RWPE2 (cell line): ENCODE measurements around the gene RPL13.

Experiments
- ATAC-seq: fragments of 200-7000 bp; cut with Tn5 transposase; 3 replicates; pipeline ENCODE4 v1.9.1; 2021; ENCODE audit warnings: low read depth
- DNase-seq: peaks from one replicate; pipeline ENCODE4 v3.0.0-alpha.2; 2020; ENCODE audit warnings: low spot score
- H3K27ac ChIP-seq: fragments of 450-650 bp; 2 replicates; pipeline ENCODE4 v1.5.1; 2017; ENCODE audit warnings: mild to moderate bottlenecking; ENCODE audit not compliant: poor library complexity, severe bottlenecking
- H3K27me3 ChIP-seq: fragments of 250-450 bp; sonication (Bioruptor Pico); 2 replicates; pipeline ENCODE4 v1.5.1; 2021; ENCODE audit warnings: mild to moderate bottlenecking, moderate library complexity; ENCODE audit not compliant: insufficient read depth, poor library complexity, severe bottlenecking
- H3K36me3 ChIP-seq: fragments of 250-450 bp; sonication (Bioruptor Pico); 2 replicates; pipeline ENCODE4 v1.5.1; 2020; ENCODE audit warnings: low read depth, mild to moderate bottlenecking, moderate library complexity
- H3K4me1 ChIP-seq: fragments of 250-450 bp; sonication (Bioruptor Pico); 2 replicates; pipeline ENCODE4 v1.5.1; 2021; ENCODE audit warnings: mild to moderate bottlenecking, moderate library complexity; ENCODE audit not compliant: insufficient read depth, poor library complexity, severe bottlenecking
- H3K4me3 ChIP-seq: fragments of 250-450 bp; sonication (Bioruptor Pico); 2 replicates; pipeline ENCODE4 v1.5.1; 2021; ENCODE audit warnings: mild to moderate bottlenecking, moderate library complexity; ENCODE audit not compliant: severe bottlenecking
- H3K9me3 ChIP-seq: fragments of 250-450 bp; sonication (Bioruptor Pico); 2 replicates; pipeline ENCODE4 v1.5.1; 2021; ENCODE audit warnings: mild to moderate bottlenecking, moderate library complexity; ENCODE audit not compliant: severe bottlenecking
- CTCF ChIP-seq: fragments of 450-650 bp; IDR thresholded peaks from one replicate; pipeline ENCODE4 v1.5.1; 2017; ENCODE audit warnings: mild to moderate bottlenecking, moderate library complexity; ENCODE audit not compliant: poor library complexity, severe bottlenecking

RPL13 gene

DNA sequence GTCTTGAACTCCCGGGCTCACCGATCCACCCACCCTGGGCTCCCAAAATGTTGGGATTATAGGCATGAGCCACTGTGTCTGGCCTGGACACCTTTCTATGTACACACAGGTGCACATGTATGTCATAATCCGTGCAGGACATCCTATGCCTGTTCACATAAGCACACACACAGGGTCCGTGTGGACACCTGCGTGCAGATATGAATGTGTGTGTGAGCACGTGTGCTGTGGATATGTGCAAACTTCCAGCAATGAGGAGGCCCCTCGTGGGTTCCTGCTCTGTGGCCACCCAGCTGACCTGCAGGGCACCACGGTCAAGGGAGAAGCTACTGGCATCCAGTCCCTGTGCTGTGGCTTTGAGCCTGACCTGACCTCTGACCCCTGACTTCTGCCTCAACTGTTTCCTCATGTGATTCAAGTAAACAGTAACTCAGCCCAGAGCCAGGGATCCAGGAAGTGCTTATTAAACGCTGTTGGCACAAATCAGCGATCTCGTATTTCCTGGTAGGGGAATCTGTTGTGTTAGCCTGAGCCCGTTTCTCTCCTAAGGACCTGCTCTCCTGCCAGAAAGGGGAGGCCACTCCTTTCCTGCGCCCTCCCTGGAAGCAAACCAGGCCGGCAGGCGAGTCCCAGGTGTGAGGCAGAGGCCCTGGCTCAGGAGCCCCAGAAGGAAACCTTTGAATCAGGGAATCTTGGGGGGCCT is 21.5 kb downstream of the RPL13 start:
- no peaks in the 10 kb centered on the region for H3K27me3 ChIP-seq
- peak; percentile 40 for ATAC-seq
- DNase-seq, result peak; percentile 67

GRCh38 chr16:89582614-89583196 is 22.2 kb downstream of the RPL13 start:
- H3K4me1 ChIP-seq, result peaks cover 18% of the 10 kb centered on the region
- no peak for DNase-seq
- H3K27me3 ChIP-seq, result no peaks in the 10 kb centered on the region
- no peak overlapping the region for H3K4me3 ChIP-seq
- ATAC-seq, result no peak
- H3K27ac ChIP-seq, result peak overlapping the region; percentile 71
- no peaks in the 10 kb centered on the region for H3K9me3 ChIP-seq
- TF ChIP-seq CTCF, result no peak
- H3K36me3 ChIP-seq, result peaks cover 12% of the 10 kb centered on the region

More for the DNA sequence above, 21.5 kb downstream of the RPL13 start:
- Histone ChIP-seq H3K36me3 (peaks cover 17% of the 10 kb centered on the region), H3K4me1 (peaks cover 18% of the 10 kb centered on the region), H3K9me3 (no peaks in the 10 kb centered on the region), H3K4me3 (no peak overlapping the region), H3K27ac (peak overlapping the region; percentile 71)
- TF ChIP-seq CTCF, result no peak

- Histone ChIP-seq H3K4me1 (peaks cover 18% of the 10 kb centered on the region), H3K27me3 (no peaks in the 10 kb centered on the region), H3K4me3 (no peak overlapping the region), H3K27ac (no peak overlapping the region), H3K36me3 (peaks cover 9% of the 10 kb centered on the region), H3K9me3 (no peaks in the 10 kb centered on the region)
- DNase-seq (peak; percentile 70), ATAC-seq (no peak)
- TF ChIP-seq CTCF, result no peak
These were observed 22.9 kb downstream of the RPL13 start for GRCh38 chr16:89583197-89583894.

DNA sequence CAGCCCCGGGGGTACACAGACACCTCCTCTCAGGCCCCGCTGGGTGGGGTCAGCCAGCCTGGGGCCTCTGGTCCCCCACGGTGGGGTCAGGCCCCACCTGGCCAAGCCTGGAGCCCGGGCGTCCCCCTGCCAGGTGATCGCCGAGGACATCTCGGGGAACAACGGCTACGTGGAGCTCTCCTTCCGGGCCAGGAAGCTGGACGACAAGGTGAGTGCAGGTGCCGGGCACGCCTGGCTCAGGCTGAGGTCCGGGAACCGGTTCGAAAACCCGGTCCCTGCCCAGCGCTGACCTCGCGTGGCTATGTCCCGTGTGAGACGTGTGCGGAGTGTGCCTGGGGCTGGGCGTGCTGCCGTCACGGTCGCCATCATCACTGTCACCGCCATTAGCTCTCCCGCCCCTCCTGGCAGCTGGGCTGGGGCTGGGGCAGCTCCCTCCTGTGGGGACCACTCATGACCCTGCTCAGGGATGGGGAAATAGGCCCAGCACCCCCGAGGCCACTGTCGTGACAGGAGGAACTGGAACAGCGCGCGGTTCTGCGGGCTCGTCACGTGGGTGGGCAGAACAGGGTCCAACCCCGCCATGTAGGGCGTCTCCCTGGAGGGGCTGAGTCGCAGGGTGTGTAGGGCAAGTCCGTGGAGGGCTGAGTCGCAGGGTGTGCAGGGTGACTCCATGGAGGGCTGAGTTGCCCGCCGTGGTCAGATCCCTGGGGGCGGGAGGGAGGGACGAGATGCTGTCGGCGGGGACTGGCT is 23.6 kb downstream of the RPL13 start:
- no peaks in the 10 kb centered on the region for H3K9me3 ChIP-seq
- H3K4me1 ChIP-seq, result peaks cover 18% of the 10 kb centered on the region
- H3K36me3 ChIP-seq, result peaks cover 7% of the 10 kb centered on the region; the same call in 1 of the 2 replicates
- TF ChIP-seq CTCF, result no peak
- DNase-seq, result peak; percentile 73
- H3K27me3 ChIP-seq, result no peaks in the 10 kb centered on the region
- no peak overlapping the region for H3K27ac ChIP-seq
- no peak overlapping the region for H3K4me3 ChIP-seq
- ATAC-seq, result no peak
